HepG2 (cell line): ENCODE data around the gene LUZP2.
"Not testable (repeated sequence)": the region's sequence is repeated elsewhere in the genome, so short reads cannot be mapped to it uniquely, and the experiment has no call there.

Experiments
- CAMTA2 ChIP-seq: sonication (generic); formaldehyde crosslinking; IDR thresholded peaks from 2 replicates; pipeline ENCODE4 v1.4.0; 2020; ENCODE audit warnings: mild to moderate bottlenecking, missing genetic modification reagents, borderline replicate concordance
- CBFB ChIP-seq: sonication (generic); formaldehyde crosslinking; IDR thresholded peaks from 2 replicates; pipeline ENCODE4 v1.4.0; 2020; ENCODE audit warnings: missing genetic modification reagents
- JUNB ChIP-seq: sonication (generic); formaldehyde crosslinking; IDR thresholded peaks from 2 replicates; pipeline ENCODE4 v1.8.0; 2022; ENCODE audit warnings: missing genetic modification reagents, mild to moderate bottlenecking, borderline replicate concordance
- MAZ ChIP-seq, 2 experiments: sonication (generic) in 1 of 2; formaldehyde crosslinking in 1 of 2; IDR thresholded peaks; 2 replicates each; pipeline versions ENCODE4 v1.5.0 to v1.6.1; 2012 to 2020; ENCODE audit warnings: low read depth in 2 of 2, mild to moderate bottlenecking in 2 of 2, borderline replicate concordance in 1 of 2, improper control_type of control experiment in 1 of 2, low read length in 1 of 2, missing genetic modification reagents in 1 of 2, moderate library complexity in 1 of 2
- POLR2AphosphoS5 ChIP-seq: IDR thresholded peaks from 2 replicates; pipeline ENCODE4 v1.6.1; 2012; ENCODE audit warnings: low read depth, low read length
- TBL1XR1 ChIP-seq: fragments of 150-350 bp; IDR thresholded peaks from 2 replicates; pipeline ENCODE4 v1.6.1; 2014; ENCODE audit warnings: borderline replicate concordance, low read length; ENCODE audit not compliant: partially characterized antibody
- U2AF1 ChIP-seq: fragments of 200-400 bp; formaldehyde crosslinking; optimal IDR thresholded peaks from 2 replicates; pipeline ENCODE3; 2017; ENCODE audit warnings: mild to moderate bottlenecking, low read depth, low read length
- ZFP36 ChIP-seq: fragments of 150-350 bp; IDR thresholded peaks from 2 replicates; pipeline ENCODE4 v1.6.1; 2018; ENCODE audit warnings: borderline replicate concordance, low read length, low read depth; ENCODE audit not compliant: partially characterized antibody
- ZNF496 ChIP-seq: sonication (generic); formaldehyde crosslinking; IDR thresholded peaks from 2 replicates; pipeline ENCODE4 v1.8.1; 2023; ENCODE audit warnings: mild to moderate bottlenecking, moderate library complexity, missing genetic modification reagents; ENCODE audit not compliant: insufficient replicate concordance

GRCh38 chr11:24993903-24994302, 497.1 kb downstream of the LUZP2 start:
- TF ChIP-seq JUNB (CRISPR knock-in tag); U2AF1; MAZ (IDR thresholded peaks at IDR 0.05; ENCODE audit: borderline replicate concordance, low read depth, low read length); MAZ (CRISPR knock-in tag; IDR thresholded peaks at IDR 0.05; ENCODE audit: low read depth); CBFB; POLR2AphosphoS5; ZFP36; TBL1XR1; CAMTA2; ZNF496 (CRISPR knock-in tag): not testable (repeated sequence)
